ENCODE data around the gene EML6.

The EML6 gene

DNA sequence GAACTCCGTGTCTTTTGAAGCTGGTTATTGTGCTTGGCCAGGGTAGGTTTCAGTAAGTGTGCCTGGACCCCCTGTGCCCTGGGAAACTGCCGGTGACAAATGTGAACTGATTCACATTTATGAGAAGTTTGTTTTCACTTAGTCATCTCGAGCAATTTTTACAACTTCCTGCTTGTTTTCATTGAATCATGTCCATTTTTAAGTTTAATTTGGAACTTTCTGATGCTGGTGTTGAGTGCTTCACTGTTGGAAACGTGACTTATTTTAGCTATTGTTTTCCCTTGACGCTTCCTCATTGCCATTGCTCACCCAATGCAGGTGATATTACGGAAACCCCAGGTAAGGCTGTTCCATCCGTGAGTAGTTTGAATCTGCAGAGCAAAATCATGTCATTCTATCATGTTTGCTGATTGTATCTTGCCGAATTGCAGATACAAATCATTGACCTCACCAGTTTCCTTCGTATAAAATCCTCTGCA, 229.6 kb downstream of the EML6 start:
- DNase-seq = no peak

DNA sequence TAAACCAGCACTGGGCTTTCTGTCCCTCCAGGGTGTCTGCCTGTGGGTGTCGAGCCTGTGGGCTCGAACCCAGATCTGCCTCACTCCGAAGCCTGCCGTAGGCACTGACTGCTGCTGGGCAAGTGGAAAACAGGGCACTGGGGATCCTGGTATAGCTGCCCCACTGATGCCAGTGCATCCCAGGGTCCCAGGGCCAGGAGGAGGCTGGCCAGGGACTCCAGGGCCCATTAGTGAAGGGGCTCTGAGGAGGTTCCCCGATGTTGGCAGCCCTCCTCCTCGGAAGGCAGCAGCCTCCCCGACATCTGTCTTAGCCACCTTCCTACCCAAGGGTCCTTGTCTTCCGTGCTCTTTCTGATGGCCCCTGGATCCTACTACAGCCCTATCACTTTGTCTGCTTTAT, 230.7 kb downstream of the EML6 start:
- DNase-seq = no peak

DNA sequence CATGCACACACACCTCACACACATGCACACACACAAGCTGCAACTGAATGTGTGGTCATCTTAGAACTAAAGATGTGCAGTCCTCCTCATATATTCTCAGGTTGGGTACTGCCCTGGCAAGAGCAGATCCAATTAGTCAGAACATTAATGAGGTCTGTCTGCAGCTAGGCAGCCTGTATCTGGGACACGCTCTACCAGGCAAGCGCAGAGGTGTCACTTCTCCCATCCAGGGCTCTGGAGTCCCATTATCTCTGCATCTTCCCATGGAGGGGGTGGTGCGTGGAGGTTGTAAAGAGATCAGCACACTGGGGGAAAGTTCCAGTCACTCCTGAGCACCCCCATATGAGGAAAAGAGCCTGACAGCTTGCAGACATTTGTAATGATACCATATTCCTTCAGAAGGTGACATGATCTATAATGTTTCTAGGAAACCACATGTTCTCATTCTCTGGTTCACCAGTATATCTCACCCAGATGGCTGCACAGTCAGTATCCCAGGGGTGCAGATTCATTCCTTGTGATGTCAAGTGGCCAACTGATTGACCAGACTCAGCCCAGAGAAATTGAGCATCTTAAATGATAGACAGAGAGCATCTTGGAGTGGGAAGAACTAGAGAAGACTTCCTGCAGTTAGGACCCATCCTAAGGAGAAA, 231.4 kb downstream of the EML6 start:
- no peak for DNase-seq

DNA sequence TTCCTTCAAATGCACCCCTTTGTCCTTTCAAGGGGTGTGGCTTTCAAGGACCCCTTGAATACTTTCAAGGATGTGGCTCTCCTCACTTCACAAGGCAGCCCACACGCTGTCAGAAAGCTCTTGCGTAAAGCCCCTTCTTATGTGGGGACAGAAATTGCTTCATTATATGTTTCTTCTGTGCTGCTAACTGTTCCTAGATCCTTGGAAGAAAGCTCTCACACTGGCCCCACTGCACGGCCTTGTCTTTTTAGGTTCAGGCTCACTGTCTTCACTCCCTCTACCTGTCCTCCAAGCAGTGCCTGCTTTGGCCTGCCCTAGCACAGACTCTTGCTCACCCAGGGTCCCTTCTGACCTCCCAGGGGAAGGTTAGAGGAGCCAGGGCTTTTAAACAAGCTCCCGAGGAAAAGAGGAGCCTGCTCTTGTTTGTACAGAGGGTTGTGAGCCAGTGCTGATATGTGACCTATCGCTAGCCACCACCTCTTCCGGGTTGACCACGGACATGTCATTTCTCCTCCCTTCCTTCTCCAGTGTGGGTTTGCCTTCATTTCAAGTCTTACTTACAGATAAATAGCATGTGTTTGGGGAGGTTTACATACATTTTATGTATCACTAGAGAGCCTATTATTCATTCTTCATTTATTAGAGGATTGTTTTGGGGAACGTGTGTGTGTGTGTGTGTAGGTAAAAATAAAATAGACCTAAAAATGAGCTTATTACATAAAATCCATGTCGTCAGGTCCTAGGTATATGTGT, 232.1 kb downstream of the EML6 start:
- no peak for DNase-seq

DNA sequence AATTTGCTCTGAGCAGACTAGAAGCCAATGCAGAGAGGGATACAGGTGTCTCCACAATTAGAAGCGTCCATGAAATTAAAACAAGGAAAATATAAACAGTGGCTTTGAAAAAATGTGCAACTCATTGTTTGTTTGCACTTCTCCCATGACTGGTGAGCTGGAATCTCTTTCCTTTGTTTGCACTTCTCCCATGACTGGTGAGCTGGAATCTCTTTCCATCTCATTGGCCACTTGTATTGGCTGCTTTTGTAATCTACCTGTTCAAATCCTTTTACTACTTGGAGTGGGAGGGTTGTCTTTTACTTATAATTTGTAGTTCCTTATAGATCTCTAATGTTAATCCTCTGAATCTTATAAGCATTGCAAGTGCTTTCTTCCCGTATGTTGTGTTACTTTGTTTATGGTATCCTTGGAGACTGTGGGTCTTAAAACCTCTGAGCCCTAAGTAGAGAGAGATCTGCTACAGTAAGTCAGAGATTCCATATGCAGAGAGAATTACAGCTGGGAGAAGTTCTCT, 232.7 kb downstream of the EML6 start:
- no peak for DNase-seq

DNA sequence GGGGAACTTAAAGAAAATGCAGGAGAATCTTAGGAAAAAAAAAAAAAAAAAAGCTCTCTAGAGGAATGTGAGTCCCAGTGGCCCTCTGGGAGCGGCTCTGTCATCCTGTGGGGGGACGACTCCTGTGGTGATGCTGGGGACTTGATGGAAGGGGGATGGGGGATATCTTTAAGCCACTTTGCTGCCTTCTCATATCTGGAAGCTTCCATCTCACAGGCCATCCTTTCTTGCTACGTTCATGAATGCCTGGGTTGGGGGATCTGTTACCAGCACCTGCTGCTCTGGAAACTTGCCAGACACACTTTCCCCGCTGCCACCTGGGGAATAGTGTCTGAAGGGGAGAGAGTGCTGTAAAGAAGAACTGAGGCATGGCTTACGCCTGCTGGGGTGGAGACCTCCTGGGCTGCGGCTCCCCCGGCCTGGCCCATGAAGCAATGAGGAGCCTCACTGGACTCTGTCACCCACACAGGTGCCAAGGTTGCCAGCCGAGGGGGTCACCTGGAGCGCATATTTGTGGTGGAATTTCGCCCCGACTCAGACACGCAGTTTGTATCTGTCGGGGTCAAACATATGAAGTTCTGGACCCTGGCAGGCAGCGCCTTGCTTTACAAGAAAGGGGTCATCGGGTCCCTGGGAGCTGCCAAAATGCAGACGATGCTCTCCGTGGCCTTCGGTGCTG, 234.0 kb downstream of the EML6 start:
- DNase-seq = no peak

DNA sequence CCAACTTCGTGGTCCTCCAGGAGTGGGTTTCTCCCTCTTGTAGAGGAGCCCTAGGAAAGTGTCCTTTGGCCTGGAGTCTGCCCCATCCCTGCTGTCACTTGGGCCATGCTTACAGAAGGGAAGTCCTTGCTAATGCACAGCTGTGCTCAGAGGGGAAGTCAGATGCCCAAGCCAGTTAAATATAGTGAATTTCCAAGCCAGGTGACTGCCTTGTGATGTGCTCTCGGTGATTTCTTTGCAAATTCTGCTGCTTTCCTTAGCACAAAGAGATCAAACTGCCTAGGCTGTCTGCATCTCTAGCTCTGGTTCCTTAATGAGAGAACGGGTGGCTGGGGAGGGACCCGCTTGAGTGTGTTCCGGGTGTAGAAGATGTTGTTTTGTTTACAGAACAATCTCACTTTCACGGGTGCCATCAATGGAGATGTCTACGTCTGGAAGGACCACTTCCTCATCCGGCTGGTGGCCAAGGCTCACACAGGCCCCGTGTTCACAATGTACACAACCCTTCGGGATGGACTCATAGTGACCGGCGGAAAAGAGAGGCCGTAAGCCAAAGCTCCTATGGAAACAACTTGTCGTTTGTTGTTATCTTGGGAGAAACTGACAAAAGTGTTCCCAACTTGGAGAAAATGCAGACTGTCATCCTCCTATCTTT, 235.4 kb downstream of the EML6 start:
- DNase-seq = no peak

DNA sequence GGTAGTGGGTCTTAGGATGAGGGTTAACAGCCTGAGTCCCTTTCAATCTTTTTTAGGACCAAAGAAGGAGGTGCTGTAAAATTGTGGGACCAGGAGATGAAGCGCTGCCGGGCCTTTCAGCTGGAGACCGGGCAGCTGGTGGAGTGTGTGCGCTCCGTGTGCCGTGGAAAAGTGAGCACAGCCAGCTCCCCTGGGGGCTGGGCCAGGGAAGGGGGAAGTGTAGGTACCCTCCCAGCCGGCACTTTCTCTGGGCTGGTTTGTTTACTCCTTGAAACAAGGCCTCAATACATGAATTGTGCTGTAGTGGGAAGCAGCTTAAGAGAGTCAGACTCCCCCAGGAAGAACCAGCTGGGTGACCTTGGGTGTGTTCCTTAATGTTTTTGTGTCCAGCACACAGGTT, 236.7 kb downstream of the EML6 start:
- DNase-seq = no peak

DNA sequence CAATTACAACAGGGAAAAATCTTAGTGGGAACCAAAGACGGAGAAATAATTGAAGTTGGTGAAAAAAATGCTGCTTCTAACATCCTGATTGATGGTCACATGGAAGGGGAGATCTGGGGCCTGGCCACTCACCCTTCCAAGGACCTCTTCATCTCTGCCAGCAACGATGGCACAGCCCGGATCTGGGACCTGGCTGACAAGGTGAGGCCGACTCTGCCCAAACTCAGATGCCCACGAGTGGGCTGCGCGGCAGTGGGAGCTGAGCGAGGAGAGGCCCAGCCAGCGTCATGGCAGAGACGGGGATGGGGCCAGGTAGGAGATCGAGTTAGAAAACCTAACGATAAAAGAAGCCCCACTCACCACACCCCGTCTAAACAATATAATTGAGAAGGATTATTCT, 239.0 kb downstream of the EML6 start:
- DNase-seq = no peak

DNA sequence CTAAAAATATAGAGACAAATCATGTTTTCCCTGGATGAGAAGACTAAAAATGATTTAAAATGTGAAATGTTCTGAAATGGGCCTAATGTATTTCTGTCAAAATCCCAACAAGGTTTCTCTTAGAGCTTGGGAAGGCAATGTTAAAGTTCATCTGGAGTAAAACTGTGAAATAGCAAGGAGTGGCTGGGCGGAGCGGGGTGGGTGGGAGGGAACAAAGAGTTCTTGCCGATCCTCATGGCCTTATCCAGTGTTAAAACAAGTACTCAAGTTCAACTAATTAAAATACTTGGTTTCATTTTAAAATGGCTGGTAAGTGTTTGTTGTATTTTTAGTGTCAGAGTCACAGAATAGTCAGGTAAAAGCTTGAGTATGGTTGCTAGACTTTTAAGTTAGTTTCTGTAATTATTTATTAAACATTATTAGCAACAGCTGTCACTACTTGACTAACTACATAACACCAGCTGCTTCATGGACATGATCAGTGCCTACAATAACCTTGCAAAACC, 239.5 kb downstream of the EML6 start:
- no peak for DNase-seq

DNA sequence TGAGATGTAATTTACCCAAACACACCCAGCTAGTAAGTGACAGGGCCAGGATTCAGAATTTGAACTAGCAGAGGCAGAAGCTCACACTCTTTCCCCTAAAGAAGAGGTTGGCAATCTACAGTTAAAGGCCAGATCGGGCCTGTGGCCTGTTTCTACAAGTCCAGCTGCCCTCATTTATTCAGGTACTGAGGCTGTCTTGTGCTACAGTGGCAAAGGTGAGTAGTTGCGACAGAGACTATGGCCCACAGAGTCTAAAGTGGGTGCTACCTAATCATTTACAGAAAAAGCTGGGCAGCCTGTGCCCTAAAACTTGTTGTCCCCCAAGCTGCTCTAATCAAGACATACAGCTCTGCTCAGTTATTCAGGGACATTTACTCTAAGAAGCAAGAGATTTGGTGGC, 240.0 kb downstream of the EML6 start:
- no peak for DNase-seq

DNA sequence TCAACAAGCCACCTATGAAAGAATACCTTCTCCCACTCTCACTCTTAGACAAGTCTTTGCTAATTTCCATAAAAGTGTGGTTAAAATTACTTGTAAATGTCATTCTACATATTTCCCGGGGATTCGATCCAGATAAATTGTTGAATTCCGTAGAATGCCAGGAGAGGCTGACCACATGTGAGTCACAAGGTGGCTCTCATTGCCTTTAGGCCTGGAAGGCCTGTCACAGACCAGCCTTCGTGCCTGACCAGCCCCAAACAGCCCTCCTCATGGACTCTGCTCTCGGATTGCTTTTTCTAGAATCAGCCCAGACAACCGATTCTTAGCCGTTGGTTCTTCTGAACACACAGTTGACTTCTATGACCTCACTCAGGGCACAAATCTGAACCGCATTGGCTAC, 240.8 kb downstream of the EML6 start:
- no peak for DNase-seq

DNA sequence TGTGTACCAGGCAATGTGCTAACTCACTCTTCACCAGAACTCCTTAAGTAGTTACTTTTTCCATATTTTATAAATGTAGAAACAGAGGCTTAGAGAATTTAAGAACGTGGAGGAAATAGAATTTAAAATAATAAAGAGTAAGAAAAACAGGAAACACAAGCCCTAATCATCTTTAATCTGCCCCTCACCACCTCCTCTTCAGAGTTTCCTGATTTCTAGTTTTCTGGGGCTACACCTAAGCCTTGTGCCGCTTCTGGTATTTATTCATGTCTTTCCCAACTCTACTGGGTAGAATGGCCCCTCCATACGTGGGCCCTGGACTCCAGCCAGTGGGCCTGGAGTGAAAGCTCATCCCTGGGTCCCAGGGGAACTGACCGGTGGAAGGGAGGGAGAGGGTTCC, 241.4 kb downstream of the EML6 start:
- DNase-seq = no peak

DNA sequence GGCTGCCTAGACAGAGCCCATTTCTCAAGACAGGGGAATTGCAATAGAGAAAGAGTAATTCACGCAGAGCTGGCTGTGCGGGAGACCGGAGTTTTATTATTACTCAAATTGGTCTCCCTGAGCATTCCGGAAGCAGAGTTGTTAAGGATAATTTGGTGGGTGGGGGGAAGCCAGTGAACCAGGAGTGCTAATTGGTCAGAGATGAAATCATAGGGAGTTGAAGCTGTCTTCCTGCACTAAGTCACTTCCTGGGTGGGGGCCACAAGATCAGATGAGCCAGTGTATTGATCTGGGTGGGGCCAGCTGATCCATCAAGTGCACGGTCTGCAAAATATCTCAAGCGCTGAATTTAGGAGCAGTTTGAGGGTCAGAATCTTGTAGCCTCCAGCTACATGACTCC, 242.0 kb downstream of the EML6 start:
- DNase-seq = no peak

DNA sequence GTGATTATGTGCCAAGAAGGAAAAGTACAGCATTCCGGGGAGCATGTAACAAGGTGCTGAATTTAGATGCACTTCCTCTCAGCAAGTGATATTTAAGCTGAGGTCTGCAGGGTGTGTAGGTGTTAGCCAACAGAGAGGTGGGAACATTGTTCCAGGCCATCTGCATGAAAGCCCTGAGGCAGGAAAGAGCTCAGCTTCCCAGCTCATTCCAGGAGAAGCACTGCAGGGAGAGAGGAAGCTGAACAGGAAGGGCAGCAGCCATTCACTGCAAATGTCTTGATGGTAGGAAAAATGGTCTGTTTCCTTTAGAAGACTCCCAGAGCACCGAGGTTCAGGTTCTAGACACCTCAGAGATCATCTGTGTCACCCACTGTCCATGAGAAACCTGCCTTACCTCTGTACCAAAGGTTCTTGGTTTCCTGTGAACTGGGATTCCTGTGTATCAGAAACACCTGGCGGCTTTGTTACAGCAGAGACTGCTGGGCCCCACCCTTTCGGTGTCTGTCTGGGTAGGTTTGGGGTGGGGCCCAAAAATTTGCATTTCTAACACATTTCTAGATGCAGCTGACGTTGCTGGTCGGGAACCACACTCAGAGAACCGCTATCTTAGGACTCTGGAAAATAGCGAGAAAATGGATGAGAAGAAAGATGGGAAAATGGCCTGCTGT, 242.8 kb downstream of the EML6 start:
- no peak for DNase-seq

DNA sequence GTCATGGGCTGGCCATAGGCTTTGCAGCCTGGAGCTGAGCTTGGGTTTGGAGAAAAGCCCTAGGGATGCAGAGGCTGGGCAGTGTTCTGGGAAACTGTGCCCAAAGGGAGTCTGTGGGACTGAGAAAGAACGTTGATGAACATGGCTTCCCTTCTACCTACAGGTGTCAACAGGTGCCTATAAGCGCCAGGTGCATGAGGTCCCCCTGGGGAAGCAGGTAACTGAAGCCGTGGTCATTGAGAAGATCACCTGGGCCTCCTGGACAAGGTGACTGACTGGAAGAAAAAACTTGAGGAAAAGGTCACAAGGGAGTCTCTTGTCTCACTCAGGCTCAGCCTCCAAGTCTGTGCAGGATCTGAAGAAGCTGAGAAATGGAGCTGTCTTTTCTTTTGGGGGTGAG, 243.4 kb downstream of the EML6 start:
- no peak for DNase-seq

DNA sequence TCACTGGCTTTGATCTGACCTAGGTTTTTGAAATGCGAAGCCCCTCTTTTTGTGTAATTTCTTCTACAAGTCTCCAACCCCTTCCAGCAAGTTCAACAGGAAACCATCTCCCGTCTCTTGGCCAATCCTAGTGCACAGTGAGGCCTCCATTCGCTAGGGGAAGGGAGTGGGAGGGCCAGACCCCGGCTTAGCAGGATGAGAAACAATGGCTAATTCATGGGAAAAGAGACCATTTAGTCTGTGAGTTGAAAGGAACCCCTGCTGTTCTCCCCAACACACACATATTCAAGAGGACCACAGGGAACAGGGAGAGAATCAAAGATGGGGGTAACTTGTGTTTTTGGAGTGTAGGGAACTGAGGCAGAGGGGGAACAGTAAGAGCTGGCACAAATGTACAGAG, 243.8 kb downstream of the EML6 start:
- DNase-seq = no peak

DNA sequence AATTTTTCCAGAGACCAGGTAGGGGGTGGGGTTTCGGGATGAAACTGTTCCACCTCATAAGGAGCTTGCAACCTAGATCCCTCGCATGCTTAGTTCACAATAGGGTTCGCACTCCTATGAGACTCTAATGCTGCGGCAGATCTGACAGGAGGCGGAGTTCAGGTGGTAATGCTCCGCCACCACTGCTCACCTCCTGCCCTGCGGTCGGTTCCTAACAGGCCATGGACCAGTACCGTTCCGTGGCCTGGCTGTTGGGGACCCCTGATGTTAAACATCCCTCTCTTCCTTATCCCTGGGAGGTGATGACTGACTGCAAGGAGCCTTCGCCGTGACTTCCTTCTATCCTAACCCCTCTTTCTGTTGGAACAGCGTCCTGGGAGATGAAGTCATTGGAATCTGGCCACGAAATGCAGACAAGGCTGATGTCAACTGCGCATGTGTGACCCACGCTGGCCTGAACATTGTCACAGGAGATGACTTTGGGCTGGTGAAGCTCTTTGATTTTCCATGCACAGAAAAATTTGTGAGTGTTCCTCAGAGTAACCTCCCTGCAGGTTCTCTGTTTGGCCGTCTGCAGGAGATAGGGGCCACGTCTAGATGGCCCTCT, 244.4 kb downstream of the EML6 start:
- no peak for DNase-seq

DNA sequence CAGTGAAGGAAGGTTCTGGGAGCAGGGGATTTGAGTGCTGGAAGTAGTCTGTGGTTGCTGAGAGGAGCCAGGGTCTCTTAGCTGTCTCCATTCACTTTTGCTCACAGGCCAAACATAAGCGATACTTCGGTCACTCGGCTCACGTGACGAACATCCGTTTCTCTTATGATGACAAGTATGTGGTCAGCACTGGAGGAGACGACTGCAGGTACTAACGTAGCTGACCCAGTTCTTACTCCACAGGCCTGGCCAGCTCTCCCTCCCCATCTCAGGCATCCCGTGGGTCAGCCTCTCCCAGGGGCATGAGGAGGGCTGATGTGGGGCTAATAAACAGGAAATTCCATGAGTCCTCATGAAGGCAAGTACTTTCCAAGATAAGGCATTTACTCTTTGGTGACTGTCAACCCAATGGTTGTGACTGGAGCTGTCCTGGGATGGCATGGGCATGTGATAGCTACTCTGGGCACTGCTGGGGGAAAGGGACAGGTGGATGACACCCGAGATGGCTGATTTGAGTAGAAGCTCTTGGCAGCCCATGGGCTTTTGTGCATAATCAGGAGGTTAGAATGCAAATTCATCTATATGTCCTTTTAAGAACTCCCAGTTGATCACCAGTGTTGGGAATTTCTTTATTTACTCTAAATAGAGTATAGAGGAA, 245.2 kb downstream of the EML6 start:
- no peak for DNase-seq

DNA sequence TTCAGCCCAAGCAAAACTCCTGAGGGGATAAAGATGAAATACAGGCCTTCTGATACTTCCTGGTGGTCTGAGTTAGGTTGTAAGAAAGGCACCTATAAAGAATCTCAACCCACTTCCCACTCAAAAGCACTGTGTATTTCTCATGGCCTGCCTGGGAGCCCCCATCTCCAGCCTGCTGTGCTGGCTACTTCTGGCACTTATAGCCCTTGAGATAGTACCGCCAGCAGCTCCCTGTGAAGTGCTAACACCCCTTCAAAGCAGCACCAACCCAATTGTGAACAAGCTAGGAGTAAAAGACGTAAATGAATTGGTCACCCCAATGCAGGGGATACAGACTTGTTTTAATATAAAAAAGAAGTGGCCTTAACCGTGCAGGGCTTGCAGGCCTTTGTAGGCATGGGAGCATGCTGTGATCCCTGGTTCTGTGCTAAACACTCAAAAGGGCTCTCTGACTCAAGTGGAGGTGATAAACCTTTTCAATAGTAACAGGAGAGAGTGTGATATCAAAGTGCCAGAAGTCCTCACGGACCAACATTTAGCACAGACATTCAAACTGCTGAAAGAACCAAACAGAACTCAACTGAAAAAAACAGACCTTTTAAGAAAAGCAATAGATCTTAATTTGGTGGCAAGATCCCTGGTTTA, 246.0 kb downstream of the EML6 start:
- DNase-seq = no peak

DNA sequence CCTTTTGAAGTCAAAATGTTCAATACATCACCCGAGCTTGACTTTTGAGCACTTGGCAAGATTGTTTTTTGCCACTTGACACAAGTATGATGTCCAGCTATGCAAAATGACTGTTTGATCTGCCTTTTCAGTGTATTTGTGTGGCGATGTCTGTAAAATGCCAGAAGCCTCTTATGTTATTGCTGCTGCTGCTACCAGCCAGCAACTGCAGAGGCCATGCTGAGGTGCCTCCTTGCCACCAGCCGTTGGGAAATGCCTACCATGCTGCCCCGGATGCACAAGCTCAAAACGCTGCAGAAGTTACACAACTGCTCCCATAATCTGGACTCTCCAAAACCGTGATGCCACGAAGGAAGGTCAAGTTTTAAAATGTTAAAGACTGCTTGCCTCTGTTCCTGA, 246.5 kb downstream of the EML6 start:
- DNase-seq = no peak
